A549 (cell line): ENCODE measurements around the gene MED19. TPM values are rescaled to one million over a fixed set of nuclear protein-coding genes. Genes with fewer than 3 reads are reported as not detected.

Experiments used
- ATAC-seq, 2 experiments: fragments of 200-7000 bp in 1 of 2; fragments of >200 bp in 1 of 2; cut with Nextera tagmentation in 1 of 2; cut with Tn5 transposase in 1 of 2; 3 replicates each; pipeline versions ENCODE4 v1.8.0 to v1.9.1; 2018 to 2020; ENCODE audit warnings: mild to moderate bottlenecking in 1 of 2, moderate library complexity in 1 of 2
- CTCF ChIA-PET: fragments of 300-600 bp; sonication (Branson Sonifier 250); formaldehyde crosslinking; extraction: SDS; loops from one replicate; lab custom pipeline; 2021; ENCODE audit warnings: antibody characterized with exemption, inconsistent platforms; lab: Yijun Ruan, JAX
- POLR2A ChIA-PET: fragments of 350-600 bp; formaldehyde crosslinking; extraction: SDS; loops from one replicate; lab custom pipeline; 2021; ENCODE audit warnings: antibody characterized with exemption, inconsistent platforms; lab: Yijun Ruan, JAX
- DNase-seq, 2 experiments: peaks; one replicate each; pipeline versions ENCODE4 v3.0.0 to v3.0.0-alpha.2; 2011 to 2016; ENCODE audit warnings: low read depth in 1 of 2, low spot score in 1 of 2
- FAIRE-seq: peaks from 2 replicates; lab custom pipeline; 2011; peaks lifted over from hg19 to GRCh38; lab: Jason Lieb, UNC
- H3K27ac ChIP-seq, 2 experiments: fragments of >200 bp; sonication (Bioruptor Twin); formaldehyde crosslinking; 3 replicates each; pipeline ENCODE4 v1.5.1; 2016 to 2017
- H3K4me1 ChIP-seq: fragments of >200 bp; sonication (Bioruptor Twin); formaldehyde crosslinking; 3 replicates; pipeline ENCODE4 v1.6.1; 2016
- H3K4me2 ChIP-seq: fragments of >200 bp; sonication (Bioruptor Twin); formaldehyde crosslinking; 3 replicates; pipeline ENCODE4 v1.6.1; 2016
- H3K4me3 ChIP-seq: fragments of >200 bp; sonication (Bioruptor Twin); formaldehyde crosslinking; 3 replicates; pipeline ENCODE4 v1.5.1; 2016
- H3K9me3 ChIP-seq: fragments of >200 bp; sonication (Bioruptor Twin); formaldehyde crosslinking; 3 replicates; pipeline ENCODE4 v1.6.1; 2016
- BHLHE40 ChIP-seq: IDR thresholded peaks from 2 replicates; pipeline ENCODE4 v1.6.1; 2012; ENCODE audit warnings: low read depth, low read length, inconsistent platforms
- CBX2 ChIP-seq: fragments of 200-600 bp; sonication (generic); IDR thresholded peaks from 2 replicates; pipeline ENCODE4 v1.6.1; 2016; ENCODE audit warnings: low read depth, mild to moderate bottlenecking, borderline replicate concordance
- CBX8 ChIP-seq: fragments of 200-600 bp; sonication (generic); IDR thresholded peaks from 2 replicates; pipeline ENCODE4 v1.6.1; 2016
- EHMT2 ChIP-seq: fragments of 200-600 bp; sonication (generic); IDR thresholded peaks from 2 replicates; pipeline ENCODE4 v1.6.1; 2016; ENCODE audit warnings: antibody characterized with exemption, low read depth, mild to moderate bottlenecking, moderate library complexity
- ESRRA ChIP-seq: fragments of 150-350 bp; IDR thresholded peaks from 2 replicates; pipeline ENCODE4 v1.6.1; 2014; ENCODE audit warnings: mild to moderate bottlenecking, low read length, borderline replicate concordance
- FOSL2 ChIP-seq, 2 experiments: fragments of 450-650 bp in 1 of 2; fragments of >200 bp in 1 of 2; sonication (Bioruptor Twin) in 1 of 2; formaldehyde crosslinking; IDR thresholded peaks; 2 replicates each; pipeline versions ENCODE4 v1.5.0 to v1.6.1; 2016 to 2020; ENCODE audit warnings: mild to moderate bottlenecking in 1 of 2, moderate library complexity in 1 of 2
- HEYL ChIP-seq: fragments of 250-450 bp; sonication (Bioruptor Pico); IDR thresholded peaks from 2 replicates; pipeline ENCODE4 v1.8.0; 2021; ENCODE audit warnings: mild to moderate bottlenecking, moderate library complexity
- HOXB13 ChIP-seq: fragments of 250-450 bp; sonication (Bioruptor Pico); IDR thresholded peaks from 2 replicates; pipeline ENCODE4 v1.5.0; 2020; ENCODE audit warnings: low read depth, mild to moderate bottlenecking, moderate library complexity
- HOXB5 ChIP-seq: fragments of 250-450 bp; sonication (Bioruptor Pico); IDR thresholded peaks from 2 replicates; pipeline ENCODE4 v1.5.0; 2020; ENCODE audit warnings: mild to moderate bottlenecking, moderate library complexity
- JUN ChIP-seq, 2 experiments: fragments of >200 bp; sonication (Bioruptor Twin); formaldehyde crosslinking; IDR thresholded peaks; 2 replicates in 1 of 2; 3 replicates in 1 of 2; pipeline ENCODE4 v1.6.1; 2016 to 2017
- JUNB ChIP-seq: fragments of >200 bp; sonication (Bioruptor Twin); formaldehyde crosslinking; IDR thresholded peaks from 2 replicates; pipeline ENCODE4 v1.6.1; 2016
- MAZ ChIP-seq: fragments of 150-350 bp; IDR thresholded peaks from 2 replicates; pipeline ENCODE4 v1.6.1; 2014; ENCODE audit warnings: antibody characterized with exemption, low read depth, low read length, borderline replicate concordance
- NPAS2 ChIP-seq: fragments of 250-450 bp; sonication (Bioruptor Pico); IDR thresholded peaks from 2 replicates; pipeline ENCODE4 v1.8.0; 2022; ENCODE audit warnings: mild to moderate bottlenecking, moderate library complexity, borderline replicate concordance
- PBX3 ChIP-seq: IDR thresholded peaks from 2 replicates; pipeline ENCODE4 v1.6.1; 2012
- POLR2AphosphoS2 ChIP-seq: conservative IDR thresholded peaks from 2 replicates; pipeline ENCODE4 v1.6.1; 2012; ENCODE audit warnings: low read length, improper control_type of control experiment, inconsistent platforms
- SMC3 ChIP-seq: fragments of >200 bp; sonication (Bioruptor Twin); formaldehyde crosslinking; IDR thresholded peaks from 3 replicates; pipeline ENCODE4 v1.6.1; 2018; ENCODE audit warnings: inconsistent platforms
- SREBF2 ChIP-seq: fragments of 450-650 bp; IDR thresholded peaks from 2 replicates; pipeline ENCODE4 v1.6.1; 2014; ENCODE audit warnings: mild to moderate bottlenecking, moderate library complexity
- TFCP2L1 ChIP-seq: fragments of 250-450 bp; sonication (Bioruptor Pico); IDR thresholded peaks from 2 replicates; pipeline ENCODE4 v1.5.0; 2021; ENCODE audit warnings: mild to moderate bottlenecking
- USF2 ChIP-seq: fragments of 450-650 bp; IDR thresholded peaks from 2 replicates; pipeline ENCODE4 v1.6.1; 2014; ENCODE audit warnings: antibody characterized with exemption
- ZSCAN20 ChIP-seq: fragments of 250-450 bp; sonication (Bioruptor Pico); IDR thresholded peaks from 2 replicates; pipeline ENCODE4 v1.8.0; 2022; ENCODE audit warnings: mild to moderate bottlenecking, moderate library complexity
- WGBS: methylation state at CpG from one replicate; pipeline ENCODE4 v1.1.6; 2017; ENCODE audit errors: missing lambda C conversion rate; 5-methylcytosine and 5-hydroxymethylcytosine counted together
- polyA plus RNA-seq, 4 experiments: library from polyadenylated mRNA; depleted of rRNA in 3 of 4; stranded (reverse); fragments of >200 nt; fragmentation: RNase III in 1 of 4; extraction: RNeasy Plus Mini Kit Qiagen cat#74134 plus additional on column Dnase treatment in 1 of 4; gene quantifications; 2 replicates in 3 of 4; 3 replicates in 1 of 4; pipeline ENCODE4 v1.2.3, GENCODE V29; 2011 to 2017
- TF ChIP-seq, protein P1 (sequence below): fragments of >200 bp; sonication (Bioruptor Twin); formaldehyde crosslinking; IDR thresholded peaks from 3 replicates; pipeline ENCODE4 v1.6.1; 2016
- TF ChIP-seq, protein P2 (sequence below): IDR thresholded peaks from 2 replicates; pipeline ENCODE4 v1.6.1; 2012
- TF ChIP-seq, protein P3 (sequence below): IDR thresholded peaks from 2 replicates; pipeline ENCODE4 v1.6.1; 2012; ENCODE audit warnings: low read depth, borderline replicate concordance
- TF ChIP-seq, protein P4 (sequence below): fragments of 250-450 bp; sonication (Bioruptor Pico); IDR thresholded peaks from 2 replicates; pipeline ENCODE4 v1.5.0; 2020; ENCODE audit warnings: low read depth, mild to moderate bottlenecking, moderate library complexity

MED19 gene
- polyA plus RNA-seq, 2 of the 4 experiments (the other 2 are of a cell fraction) = 23.3 to 38.5 TPM

DNA sequence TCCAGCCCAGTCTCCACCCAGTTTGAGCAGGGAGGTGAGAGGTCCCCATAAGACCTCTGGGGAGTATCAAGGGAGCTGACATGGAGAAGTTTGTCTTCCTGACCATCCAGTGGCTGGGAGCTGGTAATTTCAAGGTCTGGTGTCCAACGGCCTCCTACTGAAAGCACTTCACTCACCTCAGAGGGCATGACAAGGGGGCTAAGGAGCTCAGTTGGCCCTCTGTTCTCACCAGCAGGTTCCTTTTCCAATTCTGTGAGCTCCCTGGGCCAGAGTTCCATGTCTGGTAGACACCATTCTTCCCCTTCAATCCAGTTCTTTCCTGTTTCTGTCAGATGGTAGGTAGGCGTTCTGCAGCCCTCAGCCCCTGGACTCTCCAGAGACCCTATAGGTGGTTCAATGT, 32.3 kb upstream of the MED19 start:
- peaks cover 14% of the 10 kb centered on the region for H3K4me1 ChIP-seq
- whole genome bisulfite sequencing = 86% methylated on average over 2 of the region's 2 CpGs
- H3K4me2 ChIP-seq = no peak overlapping the region
- POLR2A ChIA-PET = interaction anchor here (1.5 kb wide), 1 partner anchor 57 kb away, joined by 3 read pairs; no protein-coding TSS in a partner anchor
- ATAC-seq (no peak), DNase-seq (no peak), FAIRE-seq (no peak)
- H3K9me3 ChIP-seq = no peaks in the 10 kb centered on the region
- no peak overlapping the region for H3K27ac ChIP-seq
- TF ChIP-seq FOSL2 (IDR thresholded peaks at IDR 0.05) = no peak
- TF ChIP-seq FOSL2 (CRISPR knock-in tag; IDR thresholded peaks at IDR 0.05) = no peak
- no peak for TF ChIP-seq BHLHE40
- no peak for TF ChIP-seq SREBF2
- no peak for TF ChIP-seq TFCP2L1 (CRISPR knock-in tag)
- no peak for TF ChIP-seq NPAS2 (CRISPR knock-in tag)
- no peak for TF ChIP-seq HOXB5 (CRISPR knock-in tag)
- no peak for TF ChIP-seq POLR2AphosphoS2
- TF ChIP-seq HEYL (CRISPR knock-in tag) = no peak
- TF ChIP-seq, protein P1, sequence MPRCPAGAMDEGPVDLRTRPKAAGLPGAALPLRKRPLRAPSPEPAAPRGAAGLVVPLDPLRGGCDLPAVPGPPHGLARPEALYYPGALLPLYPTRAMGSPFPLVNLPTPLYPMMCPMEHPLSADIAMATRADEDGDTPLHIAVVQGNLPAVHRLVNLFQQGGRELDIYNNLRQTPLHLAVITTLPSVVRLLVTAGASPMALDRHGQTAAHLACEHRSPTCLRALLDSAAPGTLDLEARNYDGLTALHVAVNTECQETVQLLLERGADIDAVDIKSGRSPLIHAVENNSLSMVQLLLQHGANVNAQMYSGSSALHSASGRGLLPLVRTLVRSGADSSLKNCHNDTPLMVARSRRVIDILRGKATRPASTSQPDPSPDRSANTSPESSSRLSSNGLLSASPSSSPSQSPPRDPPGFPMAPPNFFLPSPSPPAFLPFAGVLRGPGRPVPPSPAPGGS = no peak
- no peak overlapping the region for H3K4me3 ChIP-seq
- CTCF ChIA-PET = interaction anchor here (0.7 to 10.0 kb wide), 6 partner anchors 11 to 781 kb away, joined by 3 to 231 read pairs (median 3); partner anchors contain the start of gene UBE2L6

DNA sequence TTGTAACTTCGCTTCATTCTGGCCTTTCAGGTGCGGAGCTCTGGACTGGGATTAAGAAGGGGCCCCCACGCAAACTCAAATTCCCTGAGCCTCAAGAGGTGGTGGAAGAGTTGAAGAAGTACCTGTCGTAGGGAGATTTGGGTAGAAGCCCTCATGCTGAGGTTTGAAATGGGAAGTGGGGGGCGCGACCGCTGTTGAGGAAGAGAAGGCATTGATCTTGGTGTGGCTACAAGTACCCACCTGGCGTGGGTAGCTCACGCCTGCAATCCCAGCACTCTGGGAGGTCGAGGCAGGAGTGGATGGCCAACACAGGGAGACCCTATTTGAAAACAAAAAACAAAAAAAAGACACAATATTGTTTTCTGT, 30.1 kb upstream of the MED19 start:
- Histone ChIP-seq H3K27ac (peak overlapping the region; percentile 90 to 95), H3K4me3 (peak overlapping the region; percentile 88), H3K4me2 (peak overlapping the region; percentile 82), H3K4me1 (peaks cover 14% of the 10 kb centered on the region), H3K9me3 (no peaks in the 10 kb centered on the region)
- 7% methylated on average over 10 of the region's 10 CpGs for WGBS
- no peak for FAIRE-seq
- ChIA-PET POLR2A (interaction anchor here (1.1 to 2.3 kb wide), 10 partner anchors 9 to 406 kb away, joined by 3 to 23 read pairs (median 8); partner anchors contain the start of genes BTBD18, CTNND1, MED19 and SSRP1), CTCF (interaction anchor here (0.6 to 2.9 kb wide), 4 partner anchors 9 to 59 kb away, joined by 3 to 24 read pairs (median 12); partner anchors contain the start of gene BTBD18)
- no peak for ATAC-seq
- DNase-seq = no peak
- TF ChIP-seq SMC3 = no peak
- TF ChIP-seq USF2 = no peak
- TF ChIP-seq EHMT2 = no peak
- TF ChIP-seq CBX8 = no peak
- no peak for TF ChIP-seq HOXB5 (CRISPR knock-in tag)

DNA sequence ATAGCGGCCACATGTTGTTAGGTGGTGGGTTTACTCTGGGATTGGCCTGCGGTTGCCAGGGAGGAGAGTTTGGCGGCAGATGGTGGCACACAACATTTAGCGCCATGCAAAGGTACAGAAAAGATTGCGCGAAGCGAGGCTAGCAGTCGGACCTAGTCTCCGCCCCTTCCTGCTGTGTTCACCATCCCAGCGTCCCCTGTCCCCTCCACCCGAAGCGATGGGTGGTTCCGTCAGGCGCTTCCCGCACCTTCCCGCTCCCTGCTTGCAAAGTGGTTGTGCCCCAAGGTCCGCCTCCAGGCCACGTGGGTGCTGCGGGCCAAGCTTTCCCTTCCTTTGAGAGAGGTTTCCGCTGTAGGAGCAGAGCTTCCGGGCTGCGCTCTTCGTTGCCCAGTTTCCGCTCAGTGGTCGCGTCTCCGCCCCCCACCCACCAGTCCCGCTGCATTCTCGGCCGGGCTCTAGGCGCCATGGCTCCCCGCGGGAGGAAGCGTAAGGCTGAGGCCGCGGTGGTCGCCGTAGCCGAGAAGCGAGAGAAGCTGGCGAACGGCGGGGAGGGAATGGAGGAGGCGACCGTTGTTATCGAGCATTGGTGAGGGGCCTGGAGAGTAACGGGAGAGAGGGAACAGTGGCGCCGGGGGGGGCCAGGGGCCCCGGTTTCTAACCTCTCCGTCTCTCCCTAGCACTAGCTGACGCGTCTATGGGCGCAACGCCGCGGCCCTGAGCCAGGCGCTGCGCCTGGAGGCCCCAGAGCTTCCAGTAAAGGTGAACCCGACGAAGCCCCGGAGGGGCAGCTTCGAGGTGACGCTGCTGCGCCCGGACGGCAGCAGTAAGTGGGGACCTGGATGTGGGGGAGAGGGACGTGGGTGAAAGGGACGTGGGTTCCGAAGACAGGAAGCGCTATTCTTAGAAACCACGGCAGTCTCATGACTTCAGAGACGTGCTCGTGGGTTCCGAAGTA, 29.4 kb upstream of the MED19 start, which contains the start of gene SELENOH:
Gene SELENOH, plus strand, starts transcription at position 360 of the 955 bp plus-strand sequence. Its CDS starts 105 bp downstream, at position 465.
- ATAC-seq (peak; percentile 97 to 98), DNase-seq (peak; percentile 94 to 98), FAIRE-seq (peak; percentile 73)
- Histone ChIP-seq H3K4me2 (peak within 1 kb of the TSS; percentile 88), H3K27ac (peak within 1 kb of the TSS; percentile 90 to 95), H3K4me1 (peaks cover 14% of the 10 kb centered on the region), H3K4me3 (peak within 1 kb of the TSS; percentile 88), H3K9me3 (no peaks in the 10 kb centered on the region)
- CTCF ChIA-PET = interaction anchor here (0.6 to 2.9 kb wide), 4 partner anchors 10 to 60 kb away, joined by 3 to 24 read pairs (median 12); partner anchors contain the start of gene BTBD18
- WGBS = 2% methylated on average over 45 of the region's 75 CpGs
- POLR2A ChIA-PET = interaction anchor here (0.6 to 2.3 kb wide), 18 partner anchors 10 to 416 kb away, joined by 3 to 23 read pairs (median 4); partner anchors contain the start of genes BTBD18, CTNND1, MED19 and SSRP1
- TF ChIP-seq, protein P2, sequence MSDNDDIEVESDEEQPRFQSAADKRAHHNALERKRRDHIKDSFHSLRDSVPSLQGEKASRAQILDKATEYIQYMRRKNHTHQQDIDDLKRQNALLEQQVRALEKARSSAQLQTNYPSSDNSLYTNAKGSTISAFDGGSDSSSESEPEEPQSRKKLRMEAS = peak; percentile 98
- TF ChIP-seq SREBF2 (no peak), SMC3 (0 out of 3 replicates have a peak, but pooled peaks have one; percentile 27), MAZ (0 out of 2 replicates have a peak, but pooled peaks have one; percentile 76), NPAS2 (CRISPR knock-in tag) (no peak), EHMT2 (no peak), JUN (IDR thresholded peaks at IDR 0.05) (peak; percentile 82 to 97), PBX3 (peak; percentile 66; the same call in 1 of the 2 replicates), ZSCAN20 (no peak), ESRRA (no peak), TFCP2L1 (CRISPR knock-in tag) (peak; percentile 93), JUNB (no peak), HOXB13 (CRISPR knock-in tag) (no peak), CBX8 (no peak), CBX2 (no peak)
- TF ChIP-seq, protein P3, sequence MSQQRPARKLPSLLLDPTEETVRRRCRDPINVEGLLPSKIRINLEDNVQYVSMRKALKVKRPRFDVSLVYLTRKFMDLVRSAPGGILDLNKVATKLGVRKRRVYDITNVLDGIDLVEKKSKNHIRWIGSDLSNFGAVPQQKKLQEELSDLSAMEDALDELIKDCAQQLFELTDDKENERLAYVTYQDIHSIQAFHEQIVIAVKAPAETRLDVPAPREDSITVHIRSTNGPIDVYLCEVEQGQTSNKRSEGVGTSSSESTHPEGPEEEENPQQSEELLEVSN = peak; percentile 89
- TF ChIP-seq, protein P4, sequence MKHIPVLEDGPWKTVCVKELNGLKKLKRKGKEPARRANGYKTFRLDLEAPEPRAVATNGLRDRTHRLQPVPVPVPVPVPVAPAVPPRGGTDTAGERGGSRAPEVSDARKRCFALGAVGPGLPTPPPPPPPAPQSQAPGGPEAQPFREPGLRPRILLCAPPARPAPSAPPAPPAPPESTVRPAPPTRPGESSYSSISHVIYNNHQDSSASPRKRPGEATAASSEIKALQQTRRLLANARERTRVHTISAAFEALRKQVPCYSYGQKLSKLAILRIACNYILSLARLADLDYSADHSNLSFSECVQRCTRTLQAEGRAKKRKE (CRISPR knock-in tag) = no peak
